Astrocyte of the spinal cord (primary cell): ENCODE measurements around the gene RPUSD3.

Source experiments
- DNase-seq: peaks from one replicate; pipeline ENCODE4 v3.0.0; 2011; ENCODE audit warnings: low read depth, low spot score
- H3K4me3 ChIP-seq: 2 replicates; pipeline ENCODE4 v1.5.1; 2011; ENCODE audit warnings: low read depth, mild to moderate bottlenecking, low read length, moderate library complexity
- in situ Hi-C: cut with HindIII; loops from 2 replicates; pipeline ENCODE4 v1.10.0; 2017; ENCODE audit warnings: low sequenced_read_pairs
- TF ChIP-seq, protein P1 (sequence below): IDR thresholded peaks from 2 replicates; pipeline ENCODE4 v1.5.1; 2012; ENCODE audit warnings: low read depth, mild to moderate bottlenecking, low read length, inconsistent platforms

The RPUSD3 gene

DNA sequence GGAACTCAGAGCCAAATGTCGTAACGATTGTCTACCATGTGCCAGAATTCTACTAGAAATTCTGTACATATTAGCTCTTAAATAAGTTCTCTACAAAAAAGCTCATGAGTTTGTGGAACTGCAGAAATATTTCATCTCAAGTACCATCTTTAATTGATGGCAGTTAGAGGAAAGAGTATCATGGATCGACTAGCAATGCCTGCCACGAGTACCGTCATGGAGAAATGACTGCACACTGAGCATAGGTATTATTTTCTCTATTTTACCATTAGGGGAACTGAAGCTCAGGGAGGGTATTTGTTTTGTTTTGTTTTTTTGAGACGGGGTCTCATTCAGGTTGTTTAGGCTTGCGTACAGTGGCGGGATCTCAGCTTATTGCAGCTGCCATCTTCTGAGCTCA is 2.8 kb downstream of the RPUSD3 start:
- TF ChIP-seq, protein P1, sequence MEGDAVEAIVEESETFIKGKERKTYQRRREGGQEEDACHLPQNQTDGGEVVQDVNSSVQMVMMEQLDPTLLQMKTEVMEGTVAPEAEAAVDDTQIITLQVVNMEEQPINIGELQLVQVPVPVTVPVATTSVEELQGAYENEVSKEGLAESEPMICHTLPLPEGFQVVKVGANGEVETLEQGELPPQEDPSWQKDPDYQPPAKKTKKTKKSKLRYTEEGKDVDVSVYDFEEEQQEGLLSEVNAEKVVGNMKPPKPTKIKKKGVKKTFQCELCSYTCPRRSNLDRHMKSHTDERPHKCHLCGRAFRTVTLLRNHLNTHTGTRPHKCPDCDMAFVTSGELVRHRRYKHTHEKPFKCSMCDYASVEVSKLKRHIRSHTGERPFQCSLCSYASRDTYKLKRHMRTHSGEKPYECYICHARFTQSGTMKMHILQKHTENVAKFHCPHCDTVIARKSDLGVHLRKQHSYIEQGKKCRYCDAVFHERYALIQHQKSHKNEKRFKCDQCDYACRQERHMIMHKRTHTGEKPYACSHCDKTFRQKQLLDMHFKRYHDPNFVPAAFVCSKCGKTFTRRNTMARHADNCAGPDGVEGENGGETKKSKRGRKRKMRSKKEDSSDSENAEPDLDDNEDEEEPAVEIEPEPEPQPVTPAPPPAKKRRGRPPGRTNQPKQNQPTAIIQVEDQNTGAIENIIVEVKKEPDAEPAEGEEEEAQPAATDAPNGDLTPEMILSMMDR: no peak
- in situ Hi-C loops: no loop called here
- no peak for DNase-seq

DNA sequence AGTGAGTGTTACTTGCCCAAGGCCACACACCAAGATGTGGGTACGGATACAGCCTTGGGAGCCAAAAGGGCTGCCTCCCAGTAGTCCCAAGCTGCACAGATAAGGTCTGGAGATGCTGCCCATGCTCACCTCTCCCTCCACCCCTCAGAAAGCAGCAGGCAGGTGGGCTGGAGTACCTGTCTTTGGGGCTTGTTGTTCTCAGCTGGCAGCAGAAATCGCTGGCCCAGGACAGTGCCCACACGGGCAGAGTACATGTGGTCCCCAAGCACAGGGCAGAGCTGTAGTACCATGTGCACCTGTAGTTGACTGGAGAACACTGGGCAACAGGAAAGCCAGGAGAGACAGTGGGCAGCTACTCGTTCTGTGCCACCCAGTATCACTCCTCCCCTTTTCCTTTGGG is 5.0 kb downstream of the RPUSD3 start:
- in situ Hi-C loops: no loop called here
- TF ChIP-seq, protein P1: no peak
- H3K4me3 ChIP-seq: no peak overlapping the region
- DNase-seq: no peak

More for the DNA sequence above, 2.8 kb downstream of the RPUSD3 start:
- no peak overlapping the region for H3K4me3 ChIP-seq

GRCh38 chr3:9837701-9838582 is 5.9 kb downstream of the RPUSD3 start:
- no peak overlapping the region for H3K4me3 ChIP-seq
- DNase-seq: no peak
- in situ Hi-C loops: no loop called here
- TF ChIP-seq, protein P1: no peak

DNA sequence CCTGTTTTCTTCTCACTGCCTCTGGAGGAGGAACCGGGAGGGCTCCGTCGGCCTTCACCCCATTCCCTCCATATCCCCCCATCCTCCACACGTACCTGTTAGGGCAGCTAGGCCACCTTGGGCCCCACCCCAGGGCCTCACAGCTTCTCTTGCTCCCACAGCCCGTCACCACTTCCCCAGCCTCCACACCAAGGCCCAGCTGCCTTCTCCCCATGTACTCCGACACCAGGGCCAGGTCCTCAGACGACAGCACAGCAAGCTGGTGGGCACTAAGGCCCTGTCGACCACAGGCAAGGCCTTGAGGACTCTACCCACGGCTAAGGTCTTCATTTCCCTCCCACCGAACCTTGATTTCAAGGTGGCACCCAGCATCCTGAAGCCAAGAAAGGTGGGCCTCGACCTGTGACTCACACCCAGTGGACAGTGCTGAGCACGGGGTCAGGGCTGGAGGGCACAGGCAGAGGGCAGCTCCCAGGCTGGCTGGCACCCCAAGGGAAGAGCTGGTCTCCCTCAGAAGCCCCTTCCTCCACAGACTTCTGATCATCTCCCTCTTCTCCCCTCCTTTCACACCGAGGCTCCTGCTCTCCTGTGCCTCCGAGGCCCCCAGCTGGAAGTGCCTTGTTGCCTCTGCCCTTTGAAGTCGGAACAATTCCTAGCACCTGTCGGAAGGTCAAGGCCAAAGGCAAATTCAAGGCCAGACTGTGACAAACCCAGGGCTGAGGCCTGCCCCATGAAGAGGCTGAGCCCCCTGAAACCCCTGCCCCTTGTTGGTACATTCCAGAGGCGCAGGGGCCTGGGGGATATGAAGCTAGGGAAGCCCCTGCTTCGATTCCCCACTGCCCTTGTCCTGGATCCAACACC is 9.1 kb downstream of the RPUSD3 start:
- no peak overlapping the region for H3K4me3 ChIP-seq
- DNase-seq: no peak
- in situ Hi-C loops: no loop called here
- TF ChIP-seq, protein P1: no peak

DNA sequence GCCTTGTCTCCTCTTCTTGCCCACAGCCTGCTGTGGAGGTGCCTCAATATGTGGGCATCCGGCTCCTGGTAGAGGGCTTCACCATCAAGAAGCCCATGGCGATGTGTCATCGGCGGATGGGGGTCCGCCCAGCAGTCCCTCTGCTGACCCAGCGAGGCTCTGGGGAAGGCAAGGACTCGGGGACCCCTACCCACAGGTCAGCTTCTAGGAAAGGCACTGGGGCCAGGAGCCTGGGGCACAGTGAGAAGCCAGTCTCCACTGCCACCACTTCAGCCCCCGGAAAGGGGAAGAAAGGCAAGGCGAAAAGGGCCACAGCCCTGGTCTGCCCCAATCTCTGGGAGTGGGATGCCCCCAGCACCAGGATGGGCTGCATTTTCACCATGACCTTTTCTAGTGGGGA is 10.7 kb downstream of the RPUSD3 start:
- in situ Hi-C loops: no loop called here
- TF ChIP-seq, protein P1: no peak
- DNase-seq: no peak

DNA sequence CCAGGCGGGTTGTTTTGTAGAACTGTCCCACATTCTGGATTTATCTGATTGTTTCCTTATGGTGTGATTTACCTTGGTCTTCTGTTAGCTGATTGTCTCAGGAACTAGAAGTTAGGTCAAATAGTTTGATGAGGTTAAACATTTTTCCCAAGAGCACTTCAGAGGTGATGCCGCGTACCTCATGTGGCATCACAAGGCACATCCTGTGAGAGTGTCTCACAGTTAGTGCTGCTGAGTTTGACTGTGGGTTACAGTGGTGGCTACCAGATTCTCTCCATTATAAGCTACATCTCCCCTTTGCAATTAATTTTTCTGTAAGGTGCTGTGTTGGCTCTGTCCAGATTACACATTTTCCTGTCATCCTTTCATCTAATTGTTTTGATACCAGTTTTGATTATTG is 12.6 kb downstream of the RPUSD3 start:
- H3K4me3 ChIP-seq: no peak overlapping the region
- TF ChIP-seq, protein P1: no peak
- no peak for DNase-seq
- in situ Hi-C loops: no loop called here

More for the DNA sequence above, 10.7 kb downstream of the RPUSD3 start:
- no peak overlapping the region for H3K4me3 ChIP-seq
